Thoracic aorta (tissue), 2 donors: ENCODE data around the gene KIF26B. TPM values are rescaled to one million over a fixed set of nuclear protein-coding genes. Genes with fewer than 3 reads are reported as not detected.

Source experiments
- ATAC-seq: fragments of 150-250 bp; one replicate; pipeline ENCODE4 v1.8.0; 2017; ENCODE audit warnings: low read depth; ENCODE audit not compliant: insufficient number of reproducible peaks, low FRiP score
- DNase-seq: peaks from one replicate; pipeline ENCODE4 v3.0.0-alpha.2; 2020; ENCODE audit warnings: low spot score
- H3K27ac ChIP-seq, 2 donors: fragments of 200-600 bp; sonication (generic); 1 replicate in 1 of 2; 2 replicates in 1 of 2; pipeline ENCODE4 v1.5.1; 2016; ENCODE audit warnings: mild to moderate bottlenecking in 2 of 2, moderate library complexity in 2 of 2
- H3K27me3 ChIP-seq: fragments of 200-600 bp; sonication (generic); replicated peaks from 2 replicates; pipeline ENCODE4 v1.6.0; 2016; ENCODE audit warnings: mild to moderate bottlenecking; ENCODE audit not compliant: insufficient read depth
- H3K36me3 ChIP-seq: fragments of 200-600 bp; sonication (generic); one replicate; pipeline ENCODE4 v1.5.1; 2016
- H3K4me1 ChIP-seq, 2 donors: fragments of 200-600 bp; sonication (generic); 1 replicate in 1 of 2; 2 replicates in 1 of 2; pipeline versions ENCODE4 v1.5.1 to v1.6.0; 2016; ENCODE audit warnings: low read depth in 2 of 2, mild to moderate bottlenecking in 1 of 2; ENCODE audit not compliant: control insufficient read depth in 1 of 2
- H3K4me3 ChIP-seq: fragments of 200-600 bp; sonication (generic); 2 replicates; pipeline ENCODE4 v1.5.1; 2016; ENCODE audit warnings: mild to moderate bottlenecking
- H3K9me3 ChIP-seq: fragments of 200-600 bp; sonication (generic); 2 replicates; pipeline ENCODE4 v1.5.1; 2016
- total RNA-seq, 2 donors: library from RNA; depleted of rRNA; stranded (reverse); fragments of >200 nt; gene quantifications; one replicate each; pipeline versions ENCODE4 v1.1.0 to v1.2.3, GENCODE V29; 2016
- TF ChIP-seq, protein P1 (sequence below): fragments of 200-600 bp; sonication (generic); IDR thresholded peaks from one replicate; pipeline ENCODE4 v1.5.1; 2019; ENCODE audit warnings: antibody characterized with exemption

KIF26B gene
- total RNA-seq, 2 donors from 2014 or later, result 0.14 to 0.41 TPM

- H3K36me3 ChIP-seq, result no peaks in the 10 kb centered on the region
- no peaks in the 10 kb centered on the region for H3K4me1 ChIP-seq
- ATAC-seq (no peak), DNase-seq (no peak)
- H3K9me3 ChIP-seq, result no peaks in the 10 kb centered on the region
- no peak overlapping the region for H3K27ac ChIP-seq
- H3K27me3 ChIP-seq, result no peaks in the 10 kb centered on the region
- TF ChIP-seq, protein P1, sequence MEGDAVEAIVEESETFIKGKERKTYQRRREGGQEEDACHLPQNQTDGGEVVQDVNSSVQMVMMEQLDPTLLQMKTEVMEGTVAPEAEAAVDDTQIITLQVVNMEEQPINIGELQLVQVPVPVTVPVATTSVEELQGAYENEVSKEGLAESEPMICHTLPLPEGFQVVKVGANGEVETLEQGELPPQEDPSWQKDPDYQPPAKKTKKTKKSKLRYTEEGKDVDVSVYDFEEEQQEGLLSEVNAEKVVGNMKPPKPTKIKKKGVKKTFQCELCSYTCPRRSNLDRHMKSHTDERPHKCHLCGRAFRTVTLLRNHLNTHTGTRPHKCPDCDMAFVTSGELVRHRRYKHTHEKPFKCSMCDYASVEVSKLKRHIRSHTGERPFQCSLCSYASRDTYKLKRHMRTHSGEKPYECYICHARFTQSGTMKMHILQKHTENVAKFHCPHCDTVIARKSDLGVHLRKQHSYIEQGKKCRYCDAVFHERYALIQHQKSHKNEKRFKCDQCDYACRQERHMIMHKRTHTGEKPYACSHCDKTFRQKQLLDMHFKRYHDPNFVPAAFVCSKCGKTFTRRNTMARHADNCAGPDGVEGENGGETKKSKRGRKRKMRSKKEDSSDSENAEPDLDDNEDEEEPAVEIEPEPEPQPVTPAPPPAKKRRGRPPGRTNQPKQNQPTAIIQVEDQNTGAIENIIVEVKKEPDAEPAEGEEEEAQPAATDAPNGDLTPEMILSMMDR, result no peak
- H3K4me3 ChIP-seq, result no peak overlapping the region
Measured at GRCh38 chr1:245131026-245131393, 23.8 kb upstream of the KIF26B start.

DNA sequence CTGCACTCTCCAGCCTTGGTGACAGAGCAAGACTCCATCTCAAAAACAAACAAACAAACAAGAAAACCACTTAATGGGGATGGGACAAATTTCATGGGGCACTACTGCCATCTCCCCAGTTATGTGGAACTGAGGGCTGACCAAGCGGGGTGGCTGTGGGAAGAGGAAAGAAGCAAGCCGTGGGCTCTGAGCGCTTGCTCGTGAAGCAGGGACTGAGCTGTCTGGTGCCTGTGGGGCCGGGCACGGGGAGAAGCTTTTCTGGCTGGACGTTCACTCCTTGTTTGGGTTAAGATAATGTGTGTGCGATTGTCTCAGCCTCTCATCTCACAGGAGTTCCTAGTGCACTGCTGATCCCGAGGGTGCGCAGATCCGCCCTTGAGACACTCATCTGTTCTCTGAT, 22.0 kb upstream of the KIF26B start:
- no peaks in the 10 kb centered on the region for H3K36me3 ChIP-seq
- H3K4me1 ChIP-seq, result no peaks in the 10 kb centered on the region
- no peak for DNase-seq
- H3K4me3 ChIP-seq, result no peak overlapping the region
- H3K9me3 ChIP-seq, result no peaks in the 10 kb centered on the region
- no peaks in the 10 kb centered on the region for H3K27me3 ChIP-seq
- no peak overlapping the region for H3K27ac ChIP-seq
- ATAC-seq, result no peak
- TF ChIP-seq, protein P1, result no peak

DNA sequence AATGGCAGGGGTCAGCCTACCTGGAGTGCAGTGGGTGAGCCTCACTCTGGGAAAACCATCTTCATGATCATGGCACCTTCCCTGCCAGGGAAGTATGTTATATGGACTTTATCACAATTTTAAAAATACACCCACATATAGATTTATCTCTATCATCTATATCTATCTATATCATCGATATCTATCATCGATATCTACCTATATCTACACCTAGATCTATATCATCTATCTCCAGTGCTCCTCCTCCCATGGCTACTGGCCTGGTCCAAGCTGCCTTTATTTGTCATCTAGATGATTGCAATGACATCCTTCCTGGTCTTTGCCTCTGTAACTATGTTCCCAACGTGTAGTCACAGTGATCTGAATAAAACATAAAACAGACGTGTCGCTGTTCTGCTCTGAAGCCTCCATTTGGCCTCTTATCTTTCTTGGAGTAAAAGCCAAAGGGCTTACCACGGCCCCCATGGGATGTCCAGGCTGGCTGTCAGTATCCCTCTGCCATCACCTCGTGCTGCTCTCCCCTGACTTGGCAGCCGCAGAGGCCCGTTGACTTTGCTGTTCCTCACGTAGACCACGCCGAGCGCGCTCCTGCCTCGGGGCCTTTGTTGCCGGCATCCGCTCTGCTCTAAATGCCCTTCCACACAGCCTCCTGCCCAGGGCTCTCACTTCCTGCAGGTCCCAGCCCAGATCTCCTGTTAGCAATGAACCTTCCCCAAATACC, 20.6 kb upstream of the KIF26B start:
- Histone ChIP-seq H3K27me3 (no peaks in the 10 kb centered on the region), H3K27ac (no peak overlapping the region), H3K4me3 (no peak overlapping the region), H3K36me3 (no peaks in the 10 kb centered on the region), H3K4me1 (no peaks in the 10 kb centered on the region), H3K9me3 (no peaks in the 10 kb centered on the region)
- no peak for DNase-seq
- TF ChIP-seq, protein P1, result no peak
- ATAC-seq, result no peak

- Histone ChIP-seq H3K27ac (no peak overlapping the region), H3K36me3 (no peaks in the 10 kb centered on the region), H3K4me3 (no peak overlapping the region), H3K27me3 (no peaks in the 10 kb centered on the region), H3K9me3 (no peaks in the 10 kb centered on the region), H3K4me1 (no peaks in the 10 kb centered on the region)
- ATAC-seq (no peak), DNase-seq (no peak)
- TF ChIP-seq, protein P1, result no peak
Measured at GRCh38 chr1:245142171-245142798, 12.5 kb upstream of the KIF26B start.

DNA sequence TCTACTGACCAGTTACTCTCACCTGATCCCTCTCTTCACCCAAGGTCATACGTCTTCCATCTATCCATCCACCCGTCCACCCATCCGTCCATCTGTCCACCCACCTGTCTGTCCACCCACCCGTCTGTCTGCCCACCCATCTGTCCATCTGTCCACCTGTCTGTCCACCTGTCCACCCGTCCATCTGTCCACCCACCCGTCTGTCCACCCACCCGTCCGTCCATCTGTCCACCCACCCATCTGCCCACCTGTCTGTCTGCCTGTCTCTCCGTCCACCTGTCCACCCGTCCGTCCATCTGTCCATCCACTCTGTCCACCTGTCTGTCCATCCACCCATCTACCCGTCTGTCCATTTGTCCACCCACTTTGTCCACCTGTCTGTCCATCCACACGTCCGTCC, 11.8 kb upstream of the KIF26B start:
- Histone ChIP-seq H3K27me3 (no peaks in the 10 kb centered on the region), H3K27ac (no peak overlapping the region), H3K9me3 (no peaks in the 10 kb centered on the region), H3K36me3 (no peaks in the 10 kb centered on the region), H3K4me1 (no peaks in the 10 kb centered on the region), H3K4me3 (no peak overlapping the region)
- no peak for ATAC-seq
- TF ChIP-seq, protein P1, result no peak
- no peak for DNase-seq
